Measurements from ENCODE around the gene NDUFC1.

GRCh38 chr4:139301821-139302611 is at the start of gene NDUFC1:
- TF ChIP-seq, protein P1, sequence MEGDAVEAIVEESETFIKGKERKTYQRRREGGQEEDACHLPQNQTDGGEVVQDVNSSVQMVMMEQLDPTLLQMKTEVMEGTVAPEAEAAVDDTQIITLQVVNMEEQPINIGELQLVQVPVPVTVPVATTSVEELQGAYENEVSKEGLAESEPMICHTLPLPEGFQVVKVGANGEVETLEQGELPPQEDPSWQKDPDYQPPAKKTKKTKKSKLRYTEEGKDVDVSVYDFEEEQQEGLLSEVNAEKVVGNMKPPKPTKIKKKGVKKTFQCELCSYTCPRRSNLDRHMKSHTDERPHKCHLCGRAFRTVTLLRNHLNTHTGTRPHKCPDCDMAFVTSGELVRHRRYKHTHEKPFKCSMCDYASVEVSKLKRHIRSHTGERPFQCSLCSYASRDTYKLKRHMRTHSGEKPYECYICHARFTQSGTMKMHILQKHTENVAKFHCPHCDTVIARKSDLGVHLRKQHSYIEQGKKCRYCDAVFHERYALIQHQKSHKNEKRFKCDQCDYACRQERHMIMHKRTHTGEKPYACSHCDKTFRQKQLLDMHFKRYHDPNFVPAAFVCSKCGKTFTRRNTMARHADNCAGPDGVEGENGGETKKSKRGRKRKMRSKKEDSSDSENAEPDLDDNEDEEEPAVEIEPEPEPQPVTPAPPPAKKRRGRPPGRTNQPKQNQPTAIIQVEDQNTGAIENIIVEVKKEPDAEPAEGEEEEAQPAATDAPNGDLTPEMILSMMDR (IDR thresholded peaks at IDR 0.05) = no peak
- TF ChIP-seq POLR2AphosphoS5 (IDR thresholded peaks at IDR 0.05; ENCODE audit: low read depth, low read length) (no peak), SIN3A (IDR thresholded peaks at IDR 0.05; ENCODE audit: borderline replicate concordance, insufficient read depth, low read depth, low read length) (no peak; the same call in 1 of the 2 replicates)

All from Panc1 (cell line).